Naive thymus-derived CD4-positive, alpha-beta T cell (primary cell): ENCODE measurements around the gene SYN1. TPM values are rescaled to one million over a fixed set of nuclear protein-coding genes. Genes with fewer than 3 reads are reported as not detected.

Source experiments
- ATAC-seq: fragments of 150-1000 bp; cut with Tn5 transposase; 2 replicates; pipeline ENCODE4 v1.10.0; 2021; ENCODE audit warnings: mild to moderate bottlenecking, moderate library complexity
- CTCF ChIA-PET: fragments of 350-600 bp; sonication (Branson Sonifier 250); formaldehyde crosslinking; loops from one replicate; lab custom pipeline; 2021; ENCODE audit warnings: antibody characterized with exemption; lab: Charles Lee
- POLR2A ChIA-PET: fragments of 350-600 bp; sonication (Branson Sonifier 250); formaldehyde crosslinking; loops from one replicate; lab custom pipeline; 2021; ENCODE audit warnings: antibody characterized with exemption, inconsistent platforms; lab: Charles Lee
- DNase-seq, 9 donors: peaks; one replicate each; pipeline versions ENCODE4 v3.0.0 to v3.0.0-alpha.2; 2020 to 2022; ENCODE audit warnings: mixed read lengths in 1 of 9
- H3K27ac ChIP-seq: one replicate; pipeline ENCODE4 v1.7.0; 2013; ENCODE audit warnings: mild to moderate bottlenecking, low read depth, low read length, moderate library complexity
- H3K27me3 ChIP-seq, 2 donors: one replicate each; pipeline ENCODE4 v1.7.0; 2013; ENCODE audit warnings: low read length in 2 of 2, mild to moderate bottlenecking in 2 of 2, moderate library complexity in 2 of 2; ENCODE audit not compliant: control insufficient read depth in 2 of 2, insufficient read depth in 2 of 2
- H3K36me3 ChIP-seq, 3 experiments: 1 replicate in 2 of 3; 2 replicates in 1 of 3; pipeline ENCODE4 v1.7.0; 2013; ENCODE audit warnings: low read length in 3 of 3, mild to moderate bottlenecking in 3 of 3, moderate library complexity in 1 of 3; ENCODE audit not compliant: insufficient read depth in 3 of 3, control insufficient read depth in 2 of 3
- H3K4me1 ChIP-seq, 2 donors: one replicate each; pipeline ENCODE4 v1.7.0; 2013; ENCODE audit warnings: low read length in 2 of 2, mild to moderate bottlenecking in 2 of 2, moderate library complexity in 1 of 2; ENCODE audit not compliant: control insufficient read depth in 2 of 2, insufficient read depth in 2 of 2
- H3K4me3 ChIP-seq: 2 replicates; pipeline ENCODE4 v1.7.0; 2013; ENCODE audit warnings: mild to moderate bottlenecking, low read length
- H3K9me3 ChIP-seq, 3 experiments: 1 replicate in 2 of 3; 2 replicates in 1 of 3; pipeline ENCODE4 v1.7.0; 2013; ENCODE audit warnings: low read length in 3 of 3; ENCODE audit not compliant: control insufficient read depth in 2 of 3
- H3K27ac Mint-ChIP-seq, 9 donors: one replicate each; pipeline ENCODE4 v1.8.0; 2020 to 2022; ENCODE audit warnings: mixed read lengths in 9 of 9, mild to moderate bottlenecking in 8 of 9, moderate library complexity in 5 of 9, inconsistent platforms in 2 of 9
- H3K27me3 Mint-ChIP-seq, 5 donors: one replicate each; pipeline ENCODE4 v1.8.0; 2021 to 2022; ENCODE audit warnings: mixed read lengths in 5 of 5, mild to moderate bottlenecking in 1 of 5
- H3K36me3 Mint-ChIP-seq, 5 donors: one replicate each; pipeline ENCODE4 v1.8.0; 2020 to 2022; ENCODE audit warnings: mixed read lengths in 5 of 5, mild to moderate bottlenecking in 3 of 5, inconsistent platforms in 1 of 5
- H3K4me1 Mint-ChIP-seq, 7 donors: one replicate each; pipeline ENCODE4 v1.8.0; 2020 to 2022; ENCODE audit warnings: mixed read lengths in 7 of 7, mild to moderate bottlenecking in 3 of 7, inconsistent platforms in 1 of 7
- H3K4me3 Mint-ChIP-seq, 10 donors: one replicate each; pipeline ENCODE4 v1.8.0; 2020 to 2022; ENCODE audit warnings: mild to moderate bottlenecking in 10 of 10, mixed read lengths in 10 of 10, moderate library complexity in 6 of 10, inconsistent platforms in 2 of 10
- H3K9me3 Mint-ChIP-seq, 11 donors: one replicate each; pipeline ENCODE4 v1.8.0; 2020 to 2022; ENCODE audit warnings: mixed read lengths in 11 of 11, mild to moderate bottlenecking in 4 of 11, inconsistent platforms in 1 of 11, moderate library complexity in 1 of 11
- intact Hi-C, 2 donors: fragments of 100-400 bp; cut with micrococcal nuclease; formaldehyde crosslinking; loops; one replicate each; pipeline ENCODE4 v1.15.1; 2023
- polyA plus RNA-seq, 2 donors: library from polyadenylated mRNA; unstranded; fragments of 300-500 nt; fragmentation: Illumina TruSeq; gene quantifications; one replicate each; pipeline ENCODE4 v1.2.3, GENCODE V29; 2021
- total RNA-seq, 6 experiments: library from RNA in 5 of 6; stranded (reverse) in 5 of 6; gene quantifications; 1 replicate in 5 of 6; 2 replicates in 1 of 6; pipeline ENCODE4 v1.2.3 and lab custom pipeline; 2021 to 2026

Gene SYN1
- total and polyA plus RNA-seq, 7 experiments from 2014 or later = 0.24 to 1.5 (median 0.74) TPM

DNA sequence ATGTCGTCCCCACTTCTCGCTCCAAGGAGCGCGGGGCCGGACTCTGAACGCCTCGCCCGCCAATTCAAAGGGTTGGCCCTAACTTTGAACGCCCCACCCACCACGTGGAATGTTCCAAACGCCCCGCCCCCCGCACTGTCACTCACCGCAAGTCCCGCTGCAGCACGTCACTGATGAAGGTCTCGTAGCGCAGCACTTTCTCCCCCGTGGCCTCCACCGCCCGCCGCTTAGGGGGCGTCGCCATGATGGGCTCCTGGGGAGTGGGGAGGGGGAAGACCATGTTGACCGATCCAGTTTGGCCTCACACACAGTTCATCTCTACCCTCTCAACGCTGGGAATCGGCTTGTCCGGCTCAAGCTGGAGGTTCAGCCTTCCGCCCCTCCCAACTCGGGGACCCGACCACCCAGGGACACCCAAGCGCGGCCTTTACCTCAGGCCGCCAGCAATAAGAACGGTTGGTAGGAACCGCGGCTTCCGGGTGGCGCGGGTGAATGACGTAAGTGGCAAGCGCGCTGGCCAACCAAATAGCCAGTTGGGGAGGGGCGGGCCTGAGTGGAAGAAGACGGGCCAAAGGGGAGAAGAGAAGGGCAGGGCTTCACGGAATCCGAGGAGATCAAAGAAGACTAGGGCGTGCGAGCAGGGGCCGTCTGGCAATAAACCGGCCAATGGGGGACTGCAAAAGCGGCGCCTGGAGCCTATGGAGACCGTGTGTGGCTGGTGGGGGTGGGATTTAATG is 39.2 kb upstream of the SYN1 start, which contains the start of gene UXT:
Gene UXT, minus strand, starts transcription at position 497 of the 737 bp plus-strand sequence. Its CDS starts 253 bp downstream, at position 244.
- Mint-ChIP-seq H3K36me3 (peaks cover 5 to 16% (median 10%) of the 10 kb centered on the region in 5 donors), H3K9me3 (peaks cover 0 to 8% (median 0%) of the 10 kb centered on the region in 11 donors), H3K4me3 (peak within 1 kb of the TSS; percentile 80 to 95 (median 92)), H3K27me3 (no peaks in the 10 kb centered on the region), H3K27ac (peak within 1 kb of the TSS; percentile 94 to 99 (median 97)), H3K4me1 (peaks cover 9 to 34% (median 21%) of the 10 kb centered on the region in 7 donors)
- Histone ChIP-seq H3K27me3 (no peaks in the 10 kb centered on the region), H3K4me1 (peaks cover 4 to 8% of the 10 kb centered on the region in 2 donors), H3K36me3 (peaks cover 7 to 26% (median 9%) of the 10 kb centered on the region in 3 experiments), H3K9me3 (no peaks in the 10 kb centered on the region), H3K4me3 (peak within 1 kb of the TSS; percentile 86), H3K27ac (peak within 1 kb of the TSS; percentile 99)
- intact Hi-C loops = loop anchor here (1.0 to 10.0 kb wide), 20 partner anchors 9 to 1606 kb away; partner anchors contain the start of genes ARAF (in 2 of the 2), ELK1 (in 2 of the 2), RBM10 (in 2 of the 2) and USP11 (in 2 of the 2)
- CTCF ChIA-PET = no interaction called here
- ATAC-seq = peak; percentile 91
- DNase-seq = peak; percentile 75 to 92 (median 89)
- POLR2A ChIA-PET = interaction anchor here (1.2 kb wide), 1 partner anchor 8 kb away, joined by 5 read pairs; the partner anchor contains the start of gene ELK1

GRCh38 chrX:47658301-47658683 is 38.6 kb upstream of the SYN1 start:
- Histone ChIP-seq H3K27ac (peak overlapping the region; percentile 99), H3K9me3 (no peaks in the 10 kb centered on the region), H3K4me1 (peaks cover 4 to 8% of the 10 kb centered on the region in 2 donors), H3K4me3 (peak overlapping the region; percentile 86), H3K36me3 (peaks cover 7 to 31% (median 9%) of the 10 kb centered on the region in 3 experiments), H3K27me3 (no peaks in the 10 kb centered on the region)
- Mint-ChIP-seq H3K36me3 (peaks cover 5 to 21% (median 10%) of the 10 kb centered on the region in 5 donors), H3K9me3 (peaks cover 0 to 8% (median 0%) of the 10 kb centered on the region in 11 donors), H3K27ac (peak overlapping the region; percentile 94 to 99 (median 97)), H3K4me3 (peak overlapping the region; percentile 80 to 95 (median 92)), H3K27me3 (no peaks in the 10 kb centered on the region), H3K4me1 (peaks cover 9 to 34% (median 21%) of the 10 kb centered on the region in 7 donors)
- ChIA-PET CTCF (no interaction called here), POLR2A (interaction anchor here (1.2 kb wide), 1 partner anchor 8 kb away, joined by 5 read pairs; the partner anchor contains the start of gene ELK1)
- intact Hi-C loops = loop anchor here (1.0 to 10.0 kb wide), 17 partner anchors 8 to 1607 kb away; partner anchors contain the start of genes ARAF (in 2 of the 2), ELK1 (in 2 of the 2), USP11 (in 2 of the 2) and CDK16 (in 1 of the 2)
- DNase-seq (no peak), ATAC-seq (no peak)

DNA sequence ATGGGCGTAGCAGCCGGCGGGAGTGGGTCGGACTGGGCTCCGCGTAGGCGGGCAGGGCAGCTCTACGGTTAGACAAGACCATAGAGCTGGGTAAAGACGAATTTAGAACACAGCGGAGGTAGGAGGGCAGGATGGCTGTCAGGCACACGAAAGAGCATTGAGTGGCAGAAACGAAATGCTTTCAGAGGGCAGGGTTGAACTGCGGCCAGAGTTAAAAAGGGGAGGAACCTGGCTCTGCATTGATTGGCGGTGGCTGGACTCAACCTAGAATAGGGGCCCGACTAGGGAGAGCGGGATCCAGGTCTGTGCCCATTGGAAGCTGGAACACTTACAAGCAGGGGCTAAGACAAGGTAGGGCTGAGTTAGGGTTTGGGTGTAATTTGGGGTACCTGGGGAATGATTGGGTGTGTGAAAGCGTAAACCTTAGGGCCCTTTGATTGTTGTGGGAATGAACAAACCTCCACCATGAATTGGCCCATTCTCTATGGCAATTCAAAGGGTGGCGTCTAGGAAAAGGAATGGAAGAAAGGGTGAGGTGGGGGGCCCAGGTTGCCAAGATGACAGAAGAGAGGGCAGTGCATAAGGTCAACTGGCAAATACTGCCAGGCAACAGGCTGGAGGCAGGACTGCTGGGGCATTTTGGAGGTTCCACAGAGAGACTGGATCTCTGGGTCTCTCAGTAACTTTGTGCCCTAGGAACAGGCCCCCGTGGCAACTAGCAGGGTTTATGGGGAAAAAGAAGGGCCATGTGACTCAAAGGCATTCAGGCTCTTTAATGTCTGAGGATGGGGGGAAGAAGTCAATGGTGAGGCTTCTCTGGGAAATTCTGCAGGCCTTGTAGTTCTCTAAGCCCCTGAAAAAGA is 31.6 kb upstream of the SYN1 start:
- Mint-ChIP-seq H3K4me3 (peak overlapping the region; percentile 87 to 96 (median 90)), H3K27me3 (no peaks in the 10 kb centered on the region), H3K4me1 (peaks cover 38 to 51% (median 47%) of the 10 kb centered on the region in 7 donors), H3K36me3 (peaks cover 2 to 48% (median 10%) of the 10 kb centered on the region in 5 donors), H3K9me3 (no peaks in the 10 kb centered on the region), H3K27ac (peak overlapping the region; percentile 89 to 97 (median 95))
- POLR2A ChIA-PET = interaction anchor here (0.7 to 1.7 kb wide), 8 partner anchors 8 to 1060 kb away, joined by 3 to 11 read pairs (median 6); partner anchors contain the start of genes CFP, RBM10 and UXT
- Histone ChIP-seq H3K27ac (peak overlapping the region; percentile 85), H3K4me3 (peak overlapping the region; percentile 70), H3K27me3 (no peaks in the 10 kb centered on the region), H3K36me3 (peaks cover 0 to 18% (median 7%) of the 10 kb centered on the region in 3 experiments), H3K4me1 (peaks cover 12 to 16% of the 10 kb centered on the region in 2 donors), H3K9me3 (no peaks in the 10 kb centered on the region)
- DNase-seq = no peak
- CTCF ChIA-PET = no interaction called here
- intact Hi-C loops = loop anchor here (2.0 to 10.0 kb wide), 11 partner anchors 22 to 1614 kb away; partner anchors contain the start of genes CFP (in 1 of the 2), FOXP3 (in 1 of the 2), PLP2 (in 1 of the 2) and PPP1R3F (in 1 of the 2)
- no peak for ATAC-seq

GRCh38 chrX:47650164-47651042 is 30.7 kb upstream of the SYN1 start, which contains the start of gene ELK1:
Gene ELK1, minus strand, starts transcription at chrX:47650563. Its CDS starts 9,122 bp downstream, at chrX:47641441.
- H3K36me3 ChIP-seq = peaks cover 0 to 11% (median 7%) of the 10 kb centered on the region in 3 experiments
- ATAC-seq = peak; percentile 95
- H3K4me1 ChIP-seq = peaks cover 12 to 16% of the 10 kb centered on the region in 2 donors
- intact Hi-C loops = loop anchor here (1.0 to 10.0 kb wide), 19 partner anchors 8 to 1614 kb away; partner anchors contain the start of genes ARAF (in 2 of the 2), ZNF41 (in 2 of the 2), CDK16 (in 1 of the 2) and CFP (in 1 of the 2)
- no peaks in the 10 kb centered on the region for H3K27me3 ChIP-seq
- POLR2A ChIA-PET = interaction anchor here (0.6 to 1.7 kb wide), 10 partner anchors 9 to 1061 kb away, joined by 3 to 11 read pairs (median 5); partner anchors contain the start of genes CFP, RBM10 and UXT
- peak within 1 kb of the TSS; percentile 70 for H3K4me3 ChIP-seq
- H3K4me3 Mint-ChIP-seq = peak within 1 kb of the TSS; percentile 87 to 96 (median 90)
- no peaks in the 10 kb centered on the region for H3K9me3 Mint-ChIP-seq
- H3K36me3 Mint-ChIP-seq = peaks cover 0 to 40% (median 4%) of the 10 kb centered on the region in 5 donors
- no peaks in the 10 kb centered on the region for H3K27me3 Mint-ChIP-seq
- peak; percentile 67 to 92 (median 88) for DNase-seq
- H3K27ac ChIP-seq = peak within 1 kb of the TSS; percentile 85
- peak within 1 kb of the TSS; percentile 89 to 97 (median 95) for H3K27ac Mint-ChIP-seq
- no peaks in the 10 kb centered on the region for H3K9me3 ChIP-seq
- H3K4me1 Mint-ChIP-seq = peaks cover 35 to 52% (median 48%) of the 10 kb centered on the region in 7 donors
- CTCF ChIA-PET = no interaction called here

DNA sequence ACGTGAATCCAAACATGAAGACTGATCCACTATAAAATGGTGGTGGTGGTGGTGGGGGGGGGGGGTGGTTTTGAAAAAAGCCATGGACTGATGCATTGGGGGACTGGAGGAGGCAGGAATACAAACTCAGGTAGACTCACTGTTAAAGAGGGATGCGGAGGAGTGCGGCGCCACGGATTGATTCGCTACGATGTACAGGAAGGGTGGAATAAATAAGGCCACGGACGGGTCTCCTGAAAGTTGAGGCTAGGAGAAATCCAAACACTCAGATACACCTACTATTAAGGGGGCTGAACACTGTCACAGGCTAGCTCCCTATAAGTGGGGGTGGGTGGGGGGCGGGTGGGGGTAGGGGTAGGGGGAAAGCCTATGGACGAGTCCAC is 30.1 kb upstream of the SYN1 start:
- H3K4me3 ChIP-seq = peak overlapping the region; percentile 43
- H3K36me3 ChIP-seq = peaks cover 0 to 8% (median under 1%) of the 10 kb centered on the region in 3 experiments
- intact Hi-C loops = loop anchor here (1.0 to 10.0 kb wide), 19 partner anchors 9 to 1615 kb away; partner anchors contain the start of genes ARAF (in 2 of the 2), ZNF41 (in 2 of the 2), CDK16 (in 1 of the 2) and CFP (in 1 of the 2)
- ATAC-seq = no peak
- Mint-ChIP-seq H3K27me3 (no peaks in the 10 kb centered on the region), H3K27ac (peak overlapping the region; percentile 57 to 95 (median 86)), H3K4me1 (peaks cover 37 to 56% (median 54%) of the 10 kb centered on the region in 7 donors), H3K4me3 (peak overlapping the region; percentile 87 to 96 (median 90)), H3K36me3 (peaks cover 0 to 41% (median 4%) of the 10 kb centered on the region in 5 donors), H3K9me3 (no peaks in the 10 kb centered on the region)
- H3K27me3 ChIP-seq = no peaks in the 10 kb centered on the region
- DNase-seq = no peak
- no peaks in the 10 kb centered on the region for H3K9me3 ChIP-seq
- H3K4me1 ChIP-seq = peaks cover 12 to 16% of the 10 kb centered on the region in 2 donors
- CTCF ChIA-PET = no interaction called here
- H3K27ac ChIP-seq = peak overlapping the region; percentile 85
- POLR2A ChIA-PET = interaction anchor here (0.7 to 1.7 kb wide), 5 partner anchors 9 to 94 kb away, joined by 3 to 11 read pairs (median 4); no protein-coding TSS in a partner anchor
